CD14-positive monocyte (primary cell): ENCODE results near the gene CUTA. TPM values are rescaled to one million over a fixed set of nuclear protein-coding genes. Genes with fewer than 3 reads are reported as not detected.

Source experiments
- DNase-seq, 3 donors: peaks; one replicate each; pipeline ENCODE4 v3.0.0-alpha.2; 2011 to 2022
- H2AFZ ChIP-seq: 2 replicates; pipeline ENCODE4 v1.6.0; 2012; ENCODE audit warnings: mild to moderate bottlenecking, low read depth, low read length, inconsistent platforms; ENCODE audit not compliant: insufficient read depth, poor library complexity, severe bottlenecking
- H3K27ac ChIP-seq, 2 donors: 1 replicate in 1 of 2; 2 replicates in 1 of 2; pipeline ENCODE4 v1.5.1; 2012 to 2013; ENCODE audit warnings: low read length in 2 of 2, control low read depth in 1 of 2, inconsistent platforms in 1 of 2, low read depth in 1 of 2, mild to moderate bottlenecking in 1 of 2
- H3K27me3 ChIP-seq, 2 donors: one replicate each; pipeline versions ENCODE4 v1.6.0 to v1.6.1; 2011 to 2013; ENCODE audit warnings: low read length in 2 of 2; ENCODE audit not compliant: control insufficient read depth in 2 of 2, insufficient read depth in 2 of 2
- H3K36me3 ChIP-seq, 2 donors: replicated peaks in 1 of 2; 1 replicate in 1 of 2; 2 replicates in 1 of 2; pipeline versions ENCODE4 v1.5.1 to v1.6.1; 2012 to 2013; ENCODE audit warnings: low read length in 2 of 2, control low read depth in 1 of 2, inconsistent platforms in 1 of 2, mild to moderate bottlenecking in 1 of 2; ENCODE audit not compliant: insufficient read depth in 2 of 2, control insufficient read depth in 1 of 2
- H3K4me1 ChIP-seq, 2 donors: 1 replicate in 1 of 2; 2 replicates in 1 of 2; pipeline versions ENCODE4 v1.5.1 to v1.6.1; 2012 to 2013; ENCODE audit warnings: low read length in 2 of 2, control low read depth in 1 of 2, inconsistent platforms in 1 of 2, mild to moderate bottlenecking in 1 of 2, moderate library complexity in 1 of 2; ENCODE audit not compliant: insufficient read depth in 2 of 2, control insufficient read depth in 1 of 2
- H3K4me2 ChIP-seq: replicated peaks from 2 replicates; pipeline ENCODE3; 2012; ENCODE audit warnings: low read length, moderate library complexity, mild to moderate bottlenecking; ENCODE audit not compliant: poor library complexity, severe bottlenecking; ENCODE audit errors: extremely low read depth
- H3K4me3 ChIP-seq, 3 experiments: fragments of 200-600 bp in 1 of 3; sonication (generic) in 1 of 3; replicated peaks in 1 of 3; 1 replicate in 2 of 3; 2 replicates in 1 of 3; pipeline ENCODE4 v1.5.1; 2011 to 2013; ENCODE audit warnings: low read length in 3 of 3, mild to moderate bottlenecking in 3 of 3, control low read depth in 2 of 3, low read depth in 2 of 3, inconsistent platforms in 1 of 3, moderate library complexity in 1 of 3
- H3K79me2 ChIP-seq: 2 replicates; pipeline ENCODE4 v1.6.0; 2012; ENCODE audit warnings: mild to moderate bottlenecking, control low read depth, inconsistent platforms, low read length, moderate library complexity; ENCODE audit not compliant: insufficient read depth
- H3K9ac ChIP-seq: 2 replicates; pipeline ENCODE4 v1.6.0; 2017; ENCODE audit warnings: low read length, mild to moderate bottlenecking; ENCODE audit not compliant: insufficient read depth, poor library complexity, severe bottlenecking
- H3K9me3 ChIP-seq, 2 donors: replicated peaks in 1 of 2; 1 replicate in 1 of 2; 2 replicates in 1 of 2; pipeline versions ENCODE4 v1.5.1 to v1.6.1; 2012 to 2013; ENCODE audit warnings: low read length in 2 of 2, control low read depth in 1 of 2; ENCODE audit not compliant: control insufficient read depth in 1 of 2, insufficient read depth in 1 of 2
- H4K20me1 ChIP-seq: 2 replicates; pipeline ENCODE4 v1.6.0; 2012; ENCODE audit warnings: mild to moderate bottlenecking, low read length, control low read depth, moderate library complexity; ENCODE audit not compliant: insufficient read depth
- H3K27ac Mint-ChIP-seq, 7 donors: one replicate each; pipeline ENCODE4 v1.8.0; 2020; ENCODE audit warnings: mild to moderate bottlenecking in 7 of 7, mixed read lengths in 7 of 7, moderate library complexity in 6 of 7, inconsistent platforms in 2 of 7
- H3K27me3 Mint-ChIP-seq, 3 donors: one replicate each; pipeline ENCODE4 v1.8.0; 2021 to 2022; ENCODE audit warnings: low read depth in 3 of 3, mild to moderate bottlenecking in 3 of 3, mixed read lengths in 3 of 3, moderate library complexity in 3 of 3, inconsistent platforms in 1 of 3
- H3K36me3 Mint-ChIP-seq, 2 donors: one replicate each; pipeline ENCODE4 v1.8.0; 2020; ENCODE audit warnings: mixed read lengths in 2 of 2, inconsistent platforms in 1 of 2, mild to moderate bottlenecking in 1 of 2
- H3K4me1 Mint-ChIP-seq: one replicate; pipeline ENCODE4 v1.8.0; 2020; ENCODE audit warnings: mild to moderate bottlenecking, mixed read lengths
- H3K4me3 Mint-ChIP-seq, 2 donors: one replicate each; pipeline ENCODE4 v1.8.0; 2020; ENCODE audit warnings: mild to moderate bottlenecking in 2 of 2, mixed read lengths in 2 of 2, moderate library complexity in 1 of 2
- H3K9me3 Mint-ChIP-seq, 7 donors: one replicate each; pipeline ENCODE4 v1.8.0; 2020 to 2022; ENCODE audit warnings: mixed read lengths in 7 of 7, mild to moderate bottlenecking in 6 of 7, moderate library complexity in 6 of 7, inconsistent platforms in 2 of 7
- CTCF ChIP-seq: fragments of 200-600 bp; IDR thresholded peaks from one replicate; pipeline ENCODE4 v1.8.0; 2022; ENCODE audit warnings: antibody characterized with exemption, mild to moderate bottlenecking
- WGBS: methylation state at CpG from one replicate; pipeline ENCODE4 v1.1.5; 2013; ENCODE audit warnings: missing lambda C conversion rate; ENCODE audit not compliant: insufficient coverage; 5-methylcytosine and 5-hydroxymethylcytosine counted together
- intact Hi-C, 2 donors: fragments of 100-400 bp; cut with micrococcal nuclease; formaldehyde crosslinking; loops; one replicate each; pipeline versions ENCODE4 v1.15.0 to v1.15.1; 2023
- polyA plus RNA-seq, 3 donors: library from polyadenylated mRNA; depleted of rRNA in 1 of 3; unstranded in 2 of 3; stranded (reverse) in 1 of 3; fragments of 300-500 nt in 2 of 3; fragments of >200 nt in 1 of 3; fragmentation: Illumina TruSeq in 2 of 3; gene quantifications; 1 replicate in 2 of 3; 2 replicates in 1 of 3; pipeline ENCODE4 v1.2.3, GENCODE V29; 2012 to 2021

CUTA gene
- polyA plus RNA-seq, 3 donors, result 137 to 160 (median 153) TPM

- H3K4me3 ChIP-seq, result no peak overlapping the region
- no peak overlapping the region for H3K4me3 Mint-ChIP-seq
- H3K36me3 ChIP-seq, result no peaks in the 10 kb centered on the region
- no peak for DNase-seq
- intact Hi-C loops, result no loop called here
- no peak overlapping the region for H3K4me2 ChIP-seq
- peaks cover 2 to 8% of the 10 kb centered on the region in 2 donors for H3K36me3 Mint-ChIP-seq
- H3K4me1 Mint-ChIP-seq, result peaks cover 49% of the 10 kb centered on the region
- H3K9me3 ChIP-seq, result no peaks in the 10 kb centered on the region
- no peaks in the 10 kb centered on the region for H3K27me3 ChIP-seq
- peaks cover 38 to 48% of the 10 kb centered on the region in 2 donors for H3K4me1 ChIP-seq
- H2AFZ ChIP-seq, result no peak overlapping the region
- H4K20me1 ChIP-seq, result no peaks in the 10 kb centered on the region
- no peaks in the 10 kb centered on the region for H3K79me2 ChIP-seq
- H3K27ac Mint-ChIP-seq, result no peak overlapping the region
- no peak overlapping the region for H3K27ac ChIP-seq
- 100% methylated on average over 1 of the region's 2 CpGs for WGBS
- H3K9ac ChIP-seq, result no peak overlapping the region
- peaks cover 0 to 7% (median 0%) of the 10 kb centered on the region in 7 donors for H3K9me3 Mint-ChIP-seq
- H3K27me3 Mint-ChIP-seq, result peaks cover 9 to 46% (median 25%) of the 10 kb centered on the region in 3 donors
- TF ChIP-seq CTCF, result no peak
These were observed 5.9 kb upstream of the CUTA start for GRCh38 chr6:33423777-33424176.

DNA sequence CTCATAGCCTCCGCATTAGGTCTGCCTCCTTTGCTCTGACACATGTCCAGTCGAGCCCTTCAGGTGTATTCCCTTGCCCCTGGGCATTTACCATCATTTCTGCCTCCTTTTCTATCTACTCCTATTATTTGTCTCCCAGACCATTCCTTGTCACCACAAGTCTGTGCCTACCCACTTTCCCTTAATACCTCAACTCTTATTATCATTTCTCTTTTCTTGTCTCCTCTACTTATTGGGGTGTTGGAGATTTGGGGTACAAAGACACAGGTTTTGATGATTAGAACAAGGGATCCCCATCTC is 3.4 kb upstream of the CUTA start:
- Mint-ChIP-seq H3K36me3 (peaks cover 5 to 8% of the 10 kb centered on the region in 2 donors), H3K4me3 (no peak overlapping the region), H3K9me3 (peaks cover 0 to 3% (median 0%) of the 10 kb centered on the region in 7 donors), H3K4me1 (peaks cover 48% of the 10 kb centered on the region), H3K27me3 (peaks cover 4 to 30% (median 20%) of the 10 kb centered on the region in 3 donors), H3K27ac (no peak overlapping the region)
- no peak for TF ChIP-seq CTCF
- Histone ChIP-seq H3K27me3 (no peaks in the 10 kb centered on the region), H2AFZ (no peak overlapping the region), H3K79me2 (peaks cover 16% of the 10 kb centered on the region), H3K4me1 (peaks cover 43 to 51% of the 10 kb centered on the region in 2 donors), H4K20me1 (no peaks in the 10 kb centered on the region), H3K9ac (no peak overlapping the region), H3K4me2 (no peak overlapping the region), H3K36me3 (no peaks in the 10 kb centered on the region), H3K9me3 (no peaks in the 10 kb centered on the region), H3K27ac (no peak overlapping the region), H3K4me3 (no peak overlapping the region)
- intact Hi-C loops, result no loop called here
- no CpG with 5 or more reads among the region's 2 CpGs for WGBS
- DNase-seq, result no peak
